ENCODE data around the gene ZNF750.

Gene ZNF750

GRCh38 chr17:82790391-82790790 lies 49.4 kb downstream of the ZNF750 start (continued):
- TF ChIP-seq TSHZ2 (CRISPR knock-in tag; IDR thresholded peaks at IDR 0.05) (no peak), ZC3H10 (CRISPR knock-in tag; IDR thresholded peaks at IDR 0.05) (no peak)

- no peak for ATAC-seq
- TF ChIP-seq ZC3H10 (CRISPR knock-in tag; IDR thresholded peaks at IDR 0.05) = no peak
- TF ChIP-seq ESRRG (CRISPR knock-in tag; IDR thresholded peaks at IDR 0.05) = no peak
- TF ChIP-seq ZNF8 (CRISPR knock-in tag; IDR thresholded peaks at IDR 0.05) = no peak
- TF ChIP-seq TOX (CRISPR knock-in tag; IDR thresholded peaks at IDR 0.05; ENCODE audit: borderline replicate concordance) = no peak
- TF ChIP-seq CSRNP3 (CRISPR knock-in tag; IDR thresholded peaks at IDR 0.05) = no peak
- no peak for TF ChIP-seq GLIS3 (CRISPR knock-in tag; IDR thresholded peaks at IDR 0.05)
- no peak for TF ChIP-seq PATZ1 (CRISPR knock-in tag; IDR thresholded peaks at IDR 0.05; ENCODE audit: borderline replicate concordance)
- no peak for TF ChIP-seq ARNTL (CRISPR knock-in tag; IDR thresholded peaks at IDR 0.05; ENCODE audit: borderline replicate concordance, low read depth)
- no peak for TF ChIP-seq POU6F1 (CRISPR knock-in tag; IDR thresholded peaks at IDR 0.05; ENCODE audit: borderline replicate concordance, low read depth)
Observed at GRCh38 chr17:82789806-82790205, 50.0 kb downstream of the ZNF750 start.

- no peak for ATAC-seq
Observed at GRCh38 chr17:82789051-82789592, 50.7 kb downstream of the ZNF750 start.

More at GRCh38 chr17:82789051-82789592, 50.7 kb downstream of the ZNF750 start:
- TF ChIP-seq ESRRG (CRISPR knock-in tag; IDR thresholded peaks at IDR 0.05) (no peak), BACH2 (CRISPR knock-in tag; IDR thresholded peaks at IDR 0.05; ENCODE audit: borderline replicate concordance) (no peak), ZNF8 (CRISPR knock-in tag; IDR thresholded peaks at IDR 0.05) (no peak), TSHZ2 (CRISPR knock-in tag; IDR thresholded peaks at IDR 0.05) (no peak), OSR1 (CRISPR knock-in tag; IDR thresholded peaks at IDR 0.05) (no peak), ZC3H10 (CRISPR knock-in tag; IDR thresholded peaks at IDR 0.05) (no peak)
